Prostate gland (tissue), 2 donors: ENCODE data around the gene ACAP2.

Source experiments
- CTCF ChIP-seq, 4 experiments: fragments of 200-600 bp in 2 of 4; fragments of 450-650 bp in 2 of 4; sonication (generic) in 2 of 4; IDR thresholded peaks; 1 replicate in 3 of 4; 2 replicates in 1 of 4; pipeline ENCODE4 v1.5.1; 2016 to 2019; ENCODE audit warnings: antibody characterized with exemption in 4 of 4, mild to moderate bottlenecking in 2 of 4, moderate library complexity in 2 of 4
- POLR2A ChIP-seq: fragments of 450-650 bp; IDR thresholded peaks from one replicate; pipeline ENCODE4 v1.6.1; 2016; ENCODE audit warnings: antibody characterized with exemption, mild to moderate bottlenecking
- POLR2AphosphoS5 ChIP-seq: sonication (generic); formaldehyde crosslinking; IDR thresholded peaks from one replicate; pipeline ENCODE4 v1.6.1; 2017; ENCODE audit warnings: antibody characterized with exemption

GRCh38 chr3:195302431-195302830 is 140.4 kb downstream of the ACAP2 start:
- TF ChIP-seq CTCF (IDR thresholded peaks at IDR 0.05) (no peak), POLR2A (no peak), POLR2AphosphoS5 (no peak)
